NCI-H1417 treated with DMSO at 0.1 percent for 48 hours (cell line): ENCODE measurements around the gene FAM3B.

Source experiments
- DNase-seq: peaks from one replicate; lab custom pipeline; 2025; lab: John Stamatoyannopoulos, UW

FAM3B gene

GRCh38 chr21:41369105-41369919 lies 52.7 kb downstream of the FAM3B start:
- DNase-seq, result no peak

DNA sequence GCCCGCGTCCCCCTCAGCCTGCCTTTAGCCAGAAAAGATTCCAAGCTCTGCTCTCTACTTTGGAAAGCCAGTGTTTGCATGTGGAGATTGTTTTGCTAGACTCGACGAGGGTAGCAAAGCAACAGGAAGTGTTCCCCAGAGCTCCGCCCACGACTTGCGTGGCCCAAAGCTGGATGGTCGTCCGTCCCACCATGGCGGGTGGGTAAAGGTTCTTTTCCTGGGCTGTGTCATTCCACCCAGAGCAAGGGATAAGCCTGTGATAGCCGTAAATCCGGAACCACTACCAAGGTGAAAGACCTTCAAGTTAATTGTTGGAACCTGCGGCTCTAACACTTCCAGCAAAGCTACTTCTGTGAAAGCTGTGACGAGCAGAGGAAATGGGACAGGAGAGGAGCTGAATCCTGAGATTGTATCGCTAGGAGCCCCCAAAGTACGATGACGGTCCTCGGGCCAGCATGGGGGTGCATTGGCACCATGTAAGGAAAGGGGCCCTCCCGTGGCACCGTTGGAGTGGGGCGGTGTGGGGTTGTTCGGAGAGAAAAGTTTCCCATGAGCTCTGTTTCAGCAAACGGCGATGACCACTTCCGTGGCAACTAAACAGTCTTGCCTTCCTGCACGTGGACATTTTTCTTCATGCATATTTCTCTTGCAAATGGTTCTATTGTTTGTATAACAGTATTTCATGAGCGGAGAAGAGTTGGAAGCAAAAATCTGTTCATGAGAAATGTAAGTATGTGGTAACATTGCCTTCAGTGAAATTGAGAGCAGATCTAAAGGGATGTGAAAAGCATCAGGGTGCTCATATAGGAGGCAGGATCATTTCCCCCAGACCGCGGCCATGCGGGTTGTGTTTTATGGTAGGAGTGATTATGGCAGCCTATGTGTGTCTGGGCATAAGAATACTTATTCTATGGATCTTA lies 53.6 kb downstream of the FAM3B start:
- no peak for DNase-seq

DNA sequence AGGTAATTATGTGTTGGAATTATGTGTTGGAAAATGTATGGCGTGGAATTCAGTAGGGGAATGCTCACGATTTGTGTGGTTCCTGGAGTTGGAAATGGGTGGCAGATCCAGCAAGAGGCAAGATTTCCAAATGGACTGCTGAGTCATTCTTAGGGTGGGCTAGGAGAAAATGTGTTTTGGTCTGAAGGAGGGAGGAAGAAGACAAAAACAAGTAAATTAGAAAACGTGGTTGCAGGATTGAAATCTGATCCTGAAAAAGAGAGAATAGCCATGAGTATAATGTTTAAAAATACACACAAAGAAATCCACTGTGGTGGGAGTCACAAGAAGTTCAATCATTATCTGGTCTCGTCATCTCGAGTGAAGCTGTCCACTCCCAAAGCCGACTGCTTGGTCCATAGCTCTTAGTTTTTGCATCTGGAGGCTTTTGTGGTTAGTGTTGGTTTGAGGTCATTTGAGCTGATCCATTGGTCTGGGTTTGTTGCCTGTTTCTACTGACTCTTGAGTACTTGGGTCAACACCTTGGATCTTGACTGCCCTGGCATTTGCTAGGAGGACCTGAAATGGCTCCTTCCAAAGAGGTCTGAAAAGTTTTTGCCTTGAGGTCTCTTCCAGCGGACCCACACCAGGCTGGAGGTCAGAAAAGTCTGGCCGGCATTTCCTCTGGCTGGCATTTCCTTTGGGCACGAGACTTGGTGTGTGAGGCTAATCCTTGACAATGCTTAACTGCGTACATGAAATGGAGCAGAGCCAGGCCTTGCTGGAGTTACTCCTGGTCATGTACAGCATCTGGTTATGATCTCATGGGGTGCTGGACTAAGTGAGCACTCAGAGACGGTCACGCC lies 54.5 kb downstream of the FAM3B start:
- DNase-seq, result no peak

GRCh38 chr21:41371685-41372030 lies 55.1 kb downstream of the FAM3B start:
- DNase-seq, result no peak

DNA sequence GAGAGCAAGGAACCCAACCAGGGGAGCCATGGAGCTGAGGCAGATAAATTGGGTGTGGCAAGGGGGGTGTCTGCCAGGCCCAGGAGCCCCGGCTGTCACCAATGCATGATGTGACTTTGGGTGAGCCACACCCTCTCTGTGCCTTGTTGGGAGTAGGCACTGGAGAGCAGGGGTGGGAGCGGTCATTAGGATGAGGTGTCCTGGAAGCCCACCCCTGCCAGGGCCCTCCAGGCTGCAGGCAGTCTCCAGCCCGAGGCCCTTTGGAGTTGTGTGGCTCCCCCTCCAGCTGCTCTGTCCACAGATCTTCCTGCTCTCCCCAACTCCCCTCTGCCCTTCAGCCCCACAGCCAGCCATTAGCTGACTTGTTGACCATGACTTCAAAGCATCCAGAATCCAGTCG lies 56.7 kb downstream of the FAM3B start:
- DNase-seq, result no peak

GRCh38 chr21:41373763-41374162 lies 57.2 kb downstream of the FAM3B start:
- DNase-seq, result no peak

- DNase-seq, result no peak
These were observed 57.6 kb downstream of the FAM3B start for GRCh38 chr21:41374177-41374712.

GRCh38 chr21:41374867-41375533 lies 58.4 kb downstream of the FAM3B start:
- no peak for DNase-seq

GRCh38 chr21:41375875-41376274 lies 59.3 kb downstream of the FAM3B start:
- no peak for DNase-seq

DNA sequence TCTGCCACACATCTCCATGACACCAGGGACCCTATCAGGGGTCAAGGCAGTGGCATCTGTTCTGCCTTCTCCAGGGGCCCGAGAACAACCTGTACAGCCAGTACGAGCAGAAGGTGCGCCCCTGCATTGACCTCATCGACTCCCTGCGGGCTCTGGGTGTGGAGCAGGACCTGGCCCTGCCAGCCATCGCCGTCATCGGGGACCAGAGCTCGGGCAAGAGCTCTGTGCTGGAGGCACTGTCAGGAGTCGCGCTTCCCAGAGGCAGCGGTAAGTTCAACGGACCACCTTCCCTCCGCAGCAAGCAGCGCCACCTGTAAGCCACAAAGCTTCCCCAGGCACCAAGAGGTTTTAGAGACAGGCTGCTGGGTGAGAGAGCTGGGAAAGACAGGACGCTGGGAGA lies 61.1 kb downstream of the FAM3B start:
- no peak for DNase-seq

DNA sequence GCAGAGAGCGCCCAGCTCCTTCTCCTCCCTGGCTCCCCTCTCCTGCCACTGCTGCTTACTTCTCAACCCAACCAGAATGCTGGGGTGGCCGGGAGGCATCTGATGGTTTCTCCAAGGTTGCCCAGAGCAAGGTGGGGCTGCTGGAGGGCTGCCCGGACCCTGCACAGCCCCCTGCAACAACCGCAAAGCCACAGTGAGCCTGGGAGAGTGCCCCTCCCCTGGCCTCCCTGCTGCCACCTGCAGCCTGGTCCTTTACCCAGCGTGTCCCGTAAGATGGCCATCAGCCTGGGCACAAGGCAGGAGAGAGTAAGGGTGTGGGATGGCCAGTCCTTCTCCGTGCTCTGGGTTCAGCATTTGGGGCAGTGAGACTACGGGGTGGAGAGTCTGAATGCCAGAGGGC lies 62.2 kb downstream of the FAM3B start:
- no peak for DNase-seq

DNA sequence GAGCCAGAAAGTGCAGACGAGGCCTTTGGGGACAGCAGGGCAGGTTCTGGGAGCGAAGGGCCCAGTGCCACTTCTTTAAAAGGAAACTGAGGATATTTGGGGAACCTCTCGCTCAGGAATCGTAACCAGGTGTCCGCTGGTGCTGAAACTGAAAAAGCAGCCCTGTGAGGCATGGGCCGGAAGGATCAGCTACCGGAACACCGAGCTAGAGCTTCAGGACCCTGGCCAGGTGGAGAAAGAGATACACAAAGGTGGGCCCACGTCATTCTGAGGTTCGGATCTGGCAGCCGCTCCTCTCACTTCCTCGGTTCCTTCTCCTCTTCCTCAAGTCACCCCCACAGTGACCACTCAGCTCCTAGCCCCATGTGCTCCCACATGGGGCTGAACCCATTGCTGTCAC lies 63.3 kb downstream of the FAM3B start:
- no peak for DNase-seq

DNA sequence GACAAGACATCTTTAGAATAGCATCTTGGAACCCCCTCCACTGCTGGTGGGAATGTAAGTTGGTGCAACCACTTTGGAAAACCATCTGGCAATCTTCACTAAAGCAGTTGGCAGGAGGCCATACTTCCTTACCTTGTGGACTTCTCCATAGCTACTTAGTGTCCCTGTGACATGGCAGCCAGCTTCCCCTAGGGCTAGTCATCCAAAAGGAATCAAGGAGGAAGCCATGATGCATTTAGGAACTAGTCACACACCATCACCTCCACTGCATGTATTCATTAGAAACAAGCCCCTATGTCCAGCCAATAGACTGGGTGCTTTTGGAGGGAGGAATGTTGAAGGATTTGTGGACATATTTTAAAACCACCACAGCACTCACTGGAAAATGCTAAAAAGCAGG lies 65.1 kb downstream of the FAM3B start:
- no peak for DNase-seq

GRCh38 chr21:41387042-41387819 lies 70.6 kb downstream of the FAM3B start:
- DNase-seq, result no peak

GRCh38 chr21:41387824-41388223 lies 71.2 kb downstream of the FAM3B start:
- no peak for DNase-seq

- no peak for DNase-seq
These were observed 71.7 kb downstream of the FAM3B start for GRCh38 chr21:41388259-41388658.

DNA sequence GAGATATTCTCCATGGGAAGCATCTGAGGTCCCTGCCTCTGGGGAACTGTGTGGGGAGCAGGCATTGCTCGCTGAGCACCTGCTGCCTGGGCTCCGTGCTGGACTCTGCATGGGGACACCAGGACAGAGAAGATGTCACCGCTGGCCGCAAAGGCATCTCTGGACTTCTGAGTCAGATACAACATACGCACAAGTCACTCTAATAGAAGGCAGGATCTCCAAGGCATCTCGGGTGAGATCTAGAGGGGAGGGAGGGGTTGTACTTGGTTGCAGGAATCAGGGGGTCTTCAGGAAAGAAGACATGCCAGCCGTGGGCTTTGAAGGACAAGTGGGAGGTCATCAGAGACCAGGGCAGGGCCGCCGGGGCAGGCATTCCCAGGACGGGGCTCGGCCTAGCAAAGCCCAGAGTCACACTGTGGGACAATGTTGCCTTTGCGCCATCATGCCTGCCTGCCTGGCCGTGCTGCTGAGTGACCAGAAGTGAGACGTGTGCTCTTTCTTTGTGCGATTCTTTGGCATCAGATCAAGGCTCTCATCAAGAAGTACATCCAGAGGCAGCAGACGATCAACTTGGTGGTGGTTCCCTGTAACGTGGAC lies 73.5 kb downstream of the FAM3B start:
- DNase-seq, result no peak

- DNase-seq, result no peak
These were observed 77.4 kb downstream of the FAM3B start for GRCh38 chr21:41393876-41394465.

DNA sequence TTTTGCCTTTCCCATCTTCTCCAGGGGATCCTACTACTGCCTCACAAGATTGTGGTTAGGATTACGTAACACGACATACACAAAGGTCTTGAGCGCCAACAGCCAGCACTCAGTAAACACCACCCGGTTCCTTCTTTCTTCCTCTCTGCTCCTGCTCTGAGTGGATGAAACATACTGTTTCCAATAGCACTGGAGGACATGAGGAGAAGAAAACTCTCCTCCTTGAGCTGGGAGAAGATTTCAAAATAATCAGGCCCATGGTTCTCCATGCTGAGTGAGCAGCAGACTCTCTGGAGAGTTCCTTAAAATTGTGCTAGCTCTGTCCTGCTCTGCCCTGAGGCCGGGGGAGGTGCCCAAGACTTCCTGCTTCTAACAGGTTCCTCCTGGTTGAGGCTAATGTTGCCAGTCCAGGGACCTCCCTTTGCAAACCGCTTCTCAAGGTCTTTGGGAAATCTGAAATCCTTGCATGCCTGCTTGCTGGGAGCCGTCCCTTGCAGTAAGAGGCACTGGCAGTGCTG lies 80.0 kb downstream of the FAM3B start:
- no peak for DNase-seq

DNA sequence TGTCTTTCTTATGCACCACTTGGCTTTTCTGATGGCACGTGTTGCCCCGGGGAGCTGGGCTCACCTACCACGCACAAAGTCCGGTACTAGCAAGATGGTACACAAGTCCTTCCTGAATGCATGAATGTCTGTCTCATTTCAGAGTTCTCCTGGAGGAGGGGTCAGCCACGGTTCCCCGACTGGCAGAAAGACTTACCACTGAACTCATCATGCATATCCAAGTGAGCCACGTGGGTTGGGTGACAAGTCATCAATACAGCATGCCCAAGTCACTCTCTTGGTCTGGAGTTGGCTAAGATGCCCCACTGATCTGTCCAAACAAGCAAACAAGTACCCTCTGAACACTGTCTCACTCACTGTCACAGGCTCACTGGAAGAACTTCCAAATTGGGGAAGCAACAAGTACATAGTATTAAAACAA lies 80.9 kb downstream of the FAM3B start:
- DNase-seq, result no peak
